Cardiac septum (tissue), 1 donor: ENCODE data around the gene MCMBP. TPM values are rescaled to one million over a fixed set of nuclear protein-coding genes. Genes with fewer than 3 reads are reported as not detected.
"Not testable (repeated sequence)": the region's sequence is repeated elsewhere in the genome, so short reads cannot be mapped to it uniquely, and the experiment has no call there.

Source experiments
- DNase-seq: peaks from one replicate; pipeline ENCODE4 v3.0.0-alpha.2; 2020; ENCODE audit warnings: low spot score
- intact Hi-C: fragments of 100-400 bp; cut with DNase I; formaldehyde crosslinking; loops from one replicate; pipeline ENCODE4 v1.14.0; 2022
- total RNA-seq: library from RNA; stranded (reverse); fragmentation: NEBNext Ultra II Directional; extraction: Animal tissue kit (Norgen Biotek cat#: 25700); gene quantifications from one replicate; pipeline ENCODE4 v1.2.1, GENCODE V29; 2021
- donor health status: DM: no; HTN: no; CAD: no.

MCMBP gene
- total RNA-seq, 1 donor from 2014 or later, result 30.3 TPM

- intact Hi-C loops, result no loop called here
Measured at GRCh38 chr10:119803264-119803663, 69.4 kb downstream of the MCMBP start.

GRCh38 chr10:119801998-119802538, 70.6 kb downstream of the MCMBP start:
- intact Hi-C loops, result no loop called here
- DNase-seq, result no peak

More at GRCh38 chr10:119803264-119803663, 69.4 kb downstream of the MCMBP start:
- DNase-seq, result no peak

GRCh38 chr10:119801176-119801575, 71.5 kb downstream of the MCMBP start:
- intact Hi-C loops, result no loop called here
- DNase-seq, result no peak

GRCh38 chr10:119796039-119796438, 76.6 kb downstream of the MCMBP start:
- DNase-seq, result no peak
- intact Hi-C loops, result no loop called here

- intact Hi-C loops, DNase-seq: not testable (repeated sequence)
Measured at GRCh38 chr10:119795101-119795500, 77.5 kb downstream of the MCMBP start.

- intact Hi-C loops, result no loop called here
- no peak for DNase-seq
Measured at GRCh38 chr10:119786117-119786769, 86.4 kb downstream of the MCMBP start.

- intact Hi-C loops, result no loop called here
- no peak for DNase-seq
Measured at GRCh38 chr10:119784340-119785067, 88.1 kb downstream of the MCMBP start.

GRCh38 chr10:119783665-119784027, 89.0 kb downstream of the MCMBP start:
- DNase-seq, result no peak
- intact Hi-C loops, result no loop called here

- intact Hi-C loops, result no loop called here
- DNase-seq, result no peak
Measured at GRCh38 chr10:119782981-119783664, 89.5 kb downstream of the MCMBP start.

GRCh38 chr10:119781498-119781897, 91.1 kb downstream of the MCMBP start:
- intact Hi-C loops, result no loop called here
- DNase-seq, result no peak

- no peak for DNase-seq
- intact Hi-C loops, result no loop called here
Measured at GRCh38 chr10:119780879-119781480, 91.7 kb downstream of the MCMBP start.

Other genes starting within 250 kb of the MCMBP start
- gene BAG3, start 221.5 kb downstream of the MCMBP start, total RNA-seq, result 172 TPM
- 20.2 TPM for gene INPP5F, start 146.8 kb downstream of the MCMBP start, total RNA-seq
- gene SEC23IP, start 19.9 kb upstream of the MCMBP start, total RNA-seq, result 30.7 TPM